ACC112 (cell line): ENCODE results near the gene TF.

Experiments
- H2AFZ ChIP-seq: fragments of 200-600 bp; sonication (generic); one replicate; pipeline ENCODE4 v1.6.0; 2017; ENCODE audit warnings: antibody characterized with exemption, low read length; ENCODE audit not compliant: unreplicated experiment
- H3K27ac ChIP-seq: fragments of 200-600 bp; sonication (generic); 2 replicates; pipeline ENCODE4 v1.5.1; 2014; ENCODE audit warnings: low read depth, mild to moderate bottlenecking, antibody characterized with exemption, low read length, moderate library complexity
- H3K27me3 ChIP-seq: fragments of 200-600 bp; sonication (generic); 2 replicates; pipeline ENCODE4 v1.6.1; 2014; ENCODE audit warnings: mild to moderate bottlenecking, antibody characterized with exemption, low read length, moderate library complexity, mixed read lengths; ENCODE audit not compliant: insufficient read depth
- H3K36me3 ChIP-seq: fragments of 200-600 bp; sonication (generic); 2 replicates; pipeline ENCODE4 v1.6.1; 2016; ENCODE audit warnings: mild to moderate bottlenecking, antibody characterized with exemption, low read length, moderate library complexity, mixed read lengths; ENCODE audit not compliant: insufficient read depth
- H3K4me1 ChIP-seq: fragments of 200-600 bp; sonication (generic); one replicate; pipeline ENCODE4 v1.6.1; 2016; ENCODE audit warnings: low read length, mixed read lengths; ENCODE audit not compliant: insufficient read depth, unreplicated experiment, control insufficient read depth
- H3K4me3 ChIP-seq: fragments of 200-600 bp; sonication (generic); 2 replicates; pipeline ENCODE4 v1.5.1; 2014; ENCODE audit warnings: mild to moderate bottlenecking, low read depth, low read length
- H3K79me2 ChIP-seq: fragments of 200-600 bp; sonication (generic); one replicate; pipeline ENCODE4 v1.6.0; 2016; ENCODE audit warnings: low read length; ENCODE audit not compliant: control insufficient read depth, unreplicated experiment, insufficient read depth

Gene TF

GRCh38 chr3:133756716-133757694 lies 10.8 kb downstream of the TF start:
- H3K4me3 ChIP-seq: no peak overlapping the region
- H3K4me1 ChIP-seq: no peaks in the 10 kb centered on the region
- H3K36me3 ChIP-seq: no peaks in the 10 kb centered on the region
- peaks cover 61% of the 10 kb centered on the region for H3K27me3 ChIP-seq
- no peak overlapping the region for H3K27ac ChIP-seq
- no peak overlapping the region for H2AFZ ChIP-seq
- no peaks in the 10 kb centered on the region for H3K79me2 ChIP-seq

- Histone ChIP-seq H3K27ac (no peak overlapping the region), H3K36me3 (no peaks in the 10 kb centered on the region), H2AFZ (no peak overlapping the region), H3K27me3 (peaks cover 70% of the 10 kb centered on the region), H3K4me1 (no peaks in the 10 kb centered on the region), H3K4me3 (no peak overlapping the region), H3K79me2 (no peaks in the 10 kb centered on the region)
Measured at GRCh38 chr3:133757701-133758567, 11.7 kb downstream of the TF start.

- no peak overlapping the region for H2AFZ ChIP-seq
Measured at GRCh38 chr3:133758568-133758928, 12.4 kb downstream of the TF start.

GRCh38 chr3:133758964-133759739 lies 13.0 kb downstream of the TF start:
- Histone ChIP-seq H3K36me3 (no peaks in the 10 kb centered on the region), H3K79me2 (no peaks in the 10 kb centered on the region), H3K4me1 (no peaks in the 10 kb centered on the region), H2AFZ (no peak overlapping the region), H3K27me3 (peaks cover 82% of the 10 kb centered on the region), H3K27ac (no peak overlapping the region), H3K4me3 (no peak overlapping the region)

More at GRCh38 chr3:133758568-133758928, 12.4 kb downstream of the TF start:
- peaks cover 76% of the 10 kb centered on the region for H3K27me3 ChIP-seq
- H3K36me3 ChIP-seq: no peaks in the 10 kb centered on the region
- no peaks in the 10 kb centered on the region for H3K4me1 ChIP-seq
- no peaks in the 10 kb centered on the region for H3K79me2 ChIP-seq
- no peak overlapping the region for H3K27ac ChIP-seq
- no peak overlapping the region for H3K4me3 ChIP-seq

- Histone ChIP-seq H3K79me2 (no peaks in the 10 kb centered on the region), H3K36me3 (no peaks in the 10 kb centered on the region), H2AFZ (no peak overlapping the region), H3K27me3 (peaks cover 88% of the 10 kb centered on the region), H3K4me1 (no peaks in the 10 kb centered on the region), H3K27ac (no peak overlapping the region), H3K4me3 (no peak overlapping the region)
Measured at GRCh38 chr3:133759740-133760305, 13.6 kb downstream of the TF start.

GRCh38 chr3:133760916-133761315 lies 14.7 kb downstream of the TF start:
- no peaks in the 10 kb centered on the region for H3K36me3 ChIP-seq
- no peaks in the 10 kb centered on the region for H3K79me2 ChIP-seq
- H3K4me3 ChIP-seq: no peak overlapping the region
- peaks cover 98% of the 10 kb centered on the region for H3K27me3 ChIP-seq
- H3K27ac ChIP-seq: no peak overlapping the region
- H2AFZ ChIP-seq: no peak overlapping the region
- no peaks in the 10 kb centered on the region for H3K4me1 ChIP-seq

- Histone ChIP-seq H2AFZ (no peak overlapping the region), H3K36me3 (no peaks in the 10 kb centered on the region), H3K27ac (no peak overlapping the region), H3K79me2 (no peaks in the 10 kb centered on the region), H3K4me3 (no peak overlapping the region), H3K27me3 (peaks cover 99% of the 10 kb centered on the region), H3K4me1 (no peaks in the 10 kb centered on the region)
Measured at GRCh38 chr3:133761605-133762484, 15.7 kb downstream of the TF start.

GRCh38 chr3:133762539-133762938 lies 16.3 kb downstream of the TF start:
- H3K36me3 ChIP-seq: no peaks in the 10 kb centered on the region
- H3K4me3 ChIP-seq: no peak overlapping the region
- no peak overlapping the region for H2AFZ ChIP-seq
- H3K79me2 ChIP-seq: no peaks in the 10 kb centered on the region
- H3K4me1 ChIP-seq: no peaks in the 10 kb centered on the region
- no peak overlapping the region for H3K27ac ChIP-seq
- peaks cover 99% of the 10 kb centered on the region for H3K27me3 ChIP-seq

- no peak overlapping the region for H2AFZ ChIP-seq
- H3K79me2 ChIP-seq: no peaks in the 10 kb centered on the region
- H3K4me1 ChIP-seq: no peaks in the 10 kb centered on the region
- H3K36me3 ChIP-seq: no peaks in the 10 kb centered on the region
- H3K27ac ChIP-seq: no peak overlapping the region
- no peak overlapping the region for H3K4me3 ChIP-seq
- H3K27me3 ChIP-seq: peaks cover 95% of the 10 kb centered on the region
Measured at GRCh38 chr3:133763797-133764683, 17.8 kb downstream of the TF start.
